HEK293T (cell line): ENCODE results near the gene PDE1A.

ENCODE experiments used
- BHLHE40 ChIP-seq: fragments of 450-650 bp; IDR thresholded peaks from 2 replicates; pipeline ENCODE4 v1.6.1; 2016; ENCODE audit warnings: mild to moderate bottlenecking, moderate library complexity, borderline replicate concordance
- CTBP1 ChIP-seq: fragments of 450-650 bp; IDR thresholded peaks from 2 replicates; pipeline ENCODE4 v1.6.1; 2016; ENCODE audit warnings: borderline replicate concordance
- ELF4 ChIP-seq: fragments of 450-650 bp; IDR thresholded peaks from 2 replicates; pipeline ENCODE4 v1.6.1; 2017; ENCODE audit warnings: antibody characterized with exemption
- FOXA1 ChIP-seq: fragments of 450-650 bp; IDR thresholded peaks from 2 replicates; pipeline ENCODE4 v1.6.1; 2016; ENCODE audit warnings: mild to moderate bottlenecking
- FOXK2 ChIP-seq: fragments of 450-650 bp; IDR thresholded peaks from 2 replicates; pipeline ENCODE4 v1.6.1; 2016; ENCODE audit warnings: mild to moderate bottlenecking
- FOXM1 ChIP-seq: fragments of 450-650 bp; IDR thresholded peaks from 2 replicates; pipeline ENCODE4 v1.6.1; 2017; ENCODE audit warnings: mild to moderate bottlenecking, borderline replicate concordance
- HDGF ChIP-seq: fragments of 450-650 bp; IDR thresholded peaks from 2 replicates; pipeline ENCODE4 v1.6.1; 2017; ENCODE audit warnings: antibody characterized with exemption, borderline replicate concordance
- L3MBTL2 ChIP-seq: fragments of 450-650 bp; conservative IDR thresholded peaks from 2 replicates; pipeline ENCODE4 v1.6.1; 2016; ENCODE audit warnings: mild to moderate bottlenecking
- NFRKB ChIP-seq: fragments of 450-650 bp; IDR thresholded peaks from 2 replicates; pipeline ENCODE4 v1.6.1; 2016; ENCODE audit warnings: mild to moderate bottlenecking, moderate library complexity
- SP1 ChIP-seq: fragments of 450-650 bp; IDR thresholded peaks from 2 replicates; pipeline ENCODE4 v1.6.1; 2017
- SUZ12 ChIP-seq: fragments of 450-650 bp; IDR thresholded peaks from 2 replicates; pipeline ENCODE4 v1.6.1; 2016; ENCODE audit warnings: mild to moderate bottlenecking
- TARDBP ChIP-seq: fragments of 450-650 bp; IDR thresholded peaks from 2 replicates; pipeline ENCODE4 v1.6.1; 2016
- ZNF384 ChIP-seq: fragments of 450-650 bp; IDR thresholded peaks from 2 replicates; pipeline ENCODE4 v1.6.1; 2016
- TF ChIP-seq, protein P1 (sequence below): fragments of 450-650 bp; IDR thresholded peaks from 2 replicates; pipeline ENCODE4 v1.6.1; 2016

DNA sequence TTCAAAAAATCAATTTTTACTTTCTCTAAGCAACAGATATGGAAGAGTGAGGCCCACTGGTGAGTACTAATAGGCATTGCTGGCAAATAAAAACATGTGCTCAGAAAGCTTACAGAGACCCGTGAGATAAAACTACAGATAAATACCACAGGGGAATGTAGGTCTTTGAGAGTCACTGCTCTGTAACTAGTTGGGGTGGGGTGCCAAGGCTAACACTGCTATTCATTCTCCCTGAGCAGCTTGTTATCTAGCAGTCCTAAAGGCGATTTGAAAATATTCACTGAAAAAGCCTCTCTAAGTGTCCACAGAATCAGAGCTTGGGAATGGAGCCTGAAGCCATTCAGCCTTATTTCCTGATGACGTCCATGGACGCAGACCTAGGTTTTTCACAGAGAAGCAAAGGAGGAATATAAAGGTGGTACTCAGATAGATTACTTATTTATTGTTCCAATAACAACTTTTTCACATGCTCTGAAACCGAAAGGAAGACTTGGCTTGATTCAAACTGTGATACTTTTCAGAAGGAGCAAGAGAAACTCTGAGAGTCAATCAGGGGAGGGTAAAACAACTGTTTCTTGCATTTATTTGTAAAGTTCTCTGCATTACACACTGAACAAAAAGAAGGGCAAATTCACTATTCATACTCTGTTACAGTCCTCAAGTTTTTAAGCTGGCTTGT, 252.8 kb downstream of the PDE1A start:
- no peak for TF ChIP-seq HDGF
- no peak for TF ChIP-seq L3MBTL2
- TF ChIP-seq SUZ12 = no peak
- TF ChIP-seq FOXM1 = no peak
- no peak for TF ChIP-seq ELF4
- TF ChIP-seq SP1 = no peak
- no peak for TF ChIP-seq FOXA1
- TF ChIP-seq NFRKB = no peak
- TF ChIP-seq, protein P1, sequence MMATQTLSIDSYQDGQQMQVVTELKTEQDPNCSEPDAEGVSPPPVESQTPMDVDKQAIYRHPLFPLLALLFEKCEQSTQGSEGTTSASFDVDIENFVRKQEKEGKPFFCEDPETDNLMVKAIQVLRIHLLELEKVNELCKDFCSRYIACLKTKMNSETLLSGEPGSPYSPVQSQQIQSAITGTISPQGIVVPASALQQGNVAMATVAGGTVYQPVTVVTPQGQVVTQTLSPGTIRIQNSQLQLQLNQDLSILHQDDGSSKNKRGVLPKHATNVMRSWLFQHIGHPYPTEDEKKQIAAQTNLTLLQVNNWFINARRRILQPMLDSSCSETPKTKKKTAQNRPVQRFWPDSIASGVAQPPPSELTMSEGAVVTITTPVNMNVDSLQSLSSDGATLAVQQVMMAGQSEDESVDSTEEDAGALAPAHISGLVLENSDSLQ = no peak
- TF ChIP-seq BHLHE40 = no peak
- no peak for TF ChIP-seq FOXK2
- TF ChIP-seq ZNF384 = no peak
- TF ChIP-seq TARDBP = no peak
- TF ChIP-seq CTBP1 = no peak
